Astrocyte of the spinal cord (primary cell): ENCODE results near the gene LMBRD1.
A peak's percentile ranks its signal among the peaks of the same experiment; 100 is the strongest.

ENCODE experiments used
- DNase-seq: peaks from one replicate; pipeline ENCODE4 v3.0.0; 2011; ENCODE audit warnings: low read depth, low spot score
- H3K4me3 ChIP-seq: 2 replicates; pipeline ENCODE4 v1.5.1; 2011; ENCODE audit warnings: low read depth, mild to moderate bottlenecking, low read length, moderate library complexity
- CTCF ChIP-seq: IDR thresholded peaks from 2 replicates; pipeline ENCODE4 v1.5.1; 2012; ENCODE audit warnings: low read depth, mild to moderate bottlenecking, low read length, inconsistent platforms
- in situ Hi-C: cut with HindIII; loops from 2 replicates; pipeline ENCODE4 v1.10.0; 2017; ENCODE audit warnings: low sequenced_read_pairs

LMBRD1 gene

GRCh38 chr6:69763763-69764162 lies 33.0 kb downstream of the LMBRD1 start:
- TF ChIP-seq CTCF = no peak
- no peak for DNase-seq
- no peak overlapping the region for H3K4me3 ChIP-seq
- in situ Hi-C loops = no loop called here

GRCh38 chr6:69761853-69762252 lies 35.0 kb downstream of the LMBRD1 start:
- TF ChIP-seq CTCF = no peak
- DNase-seq = no peak
- H3K4me3 ChIP-seq = no peak overlapping the region
- in situ Hi-C loops = no loop called here

GRCh38 chr6:69758214-69758613 lies 38.6 kb downstream of the LMBRD1 start:
- no peak for DNase-seq
- TF ChIP-seq CTCF = no peak
- H3K4me3 ChIP-seq = no peak overlapping the region
- in situ Hi-C loops = no loop called here

- in situ Hi-C loops = no loop called here
- no peak overlapping the region for H3K4me3 ChIP-seq
- DNase-seq = no peak
- TF ChIP-seq CTCF = no peak
These were observed 39.9 kb downstream of the LMBRD1 start for GRCh38 chr6:69756907-69757306.

GRCh38 chr6:69756366-69756765 lies 40.4 kb downstream of the LMBRD1 start:
- in situ Hi-C loops = no loop called here

GRCh38 chr6:69735027-69735426 lies 61.8 kb downstream of the LMBRD1 start:
- no peak for TF ChIP-seq CTCF
- no peak for DNase-seq
- no peak overlapping the region for H3K4me3 ChIP-seq
- in situ Hi-C loops = no loop called here

More at GRCh38 chr6:69756366-69756765, 40.4 kb downstream of the LMBRD1 start:
- H3K4me3 ChIP-seq = no peak overlapping the region
- no peak for DNase-seq
- TF ChIP-seq CTCF = no peak

GRCh38 chr6:69732640-69733039 lies 64.2 kb downstream of the LMBRD1 start:
- no peak for TF ChIP-seq CTCF
- H3K4me3 ChIP-seq = no peak overlapping the region
- in situ Hi-C loops = no loop called here
- peak; percentile 8 for DNase-seq
